GM19372 (cell line): ENCODE measurements around the gene TMEM161A.

Experiments
- ATAC-seq: cut with Tn5 transposase; IDR thresholded peaks from one replicate; pipeline ENCODE4 v1.9.1; 2021; ENCODE audit warnings: mild to moderate bottlenecking, low read depth, moderate library complexity; ENCODE audit not compliant: unreplicated experiment

Gene TMEM161A

GRCh38 chr19:19098703-19099632 is 39.3 kb downstream of the TMEM161A start:
- ATAC-seq = no peak

GRCh38 chr19:19098084-19098702 is 40.1 kb downstream of the TMEM161A start:
- no peak for ATAC-seq

GRCh38 chr19:19096641-19097627 is 41.3 kb downstream of the TMEM161A start:
- no peak for ATAC-seq

- ATAC-seq = no peak
These were observed 42.6 kb downstream of the TMEM161A start for GRCh38 chr19:19095691-19096090.

GRCh38 chr19:19094513-19094912 is 43.8 kb downstream of the TMEM161A start:
- ATAC-seq = no peak

GRCh38 chr19:19087676-19088075 is 50.6 kb downstream of the TMEM161A start:
- no peak for ATAC-seq

GRCh38 chr19:19083413-19084178 is 54.7 kb downstream of the TMEM161A start:
- ATAC-seq = no peak

GRCh38 chr19:19081642-19082151 is 56.6 kb downstream of the TMEM161A start:
- ATAC-seq = no peak

- no peak for ATAC-seq
These were observed 58.7 kb downstream of the TMEM161A start for GRCh38 chr19:19079571-19079970.

GRCh38 chr19:19078801-19079200 is 59.5 kb downstream of the TMEM161A start:
- ATAC-seq = no peak

GRCh38 chr19:19077103-19077502 is 61.2 kb downstream of the TMEM161A start:
- ATAC-seq = no peak

GRCh38 chr19:19076476-19076875 is 61.8 kb downstream of the TMEM161A start:
- ATAC-seq = no peak

GRCh38 chr19:19075126-19075525 is 63.2 kb downstream of the TMEM161A start:
- ATAC-seq = no peak

GRCh38 chr19:19074196-19074882 is 63.9 kb downstream of the TMEM161A start:
- ATAC-seq = no peak

GRCh38 chr19:19071897-19072296 is 66.4 kb downstream of the TMEM161A start:
- ATAC-seq = no peak
